ENCODE data around the gene AUTS2.

The AUTS2 gene

DNA sequence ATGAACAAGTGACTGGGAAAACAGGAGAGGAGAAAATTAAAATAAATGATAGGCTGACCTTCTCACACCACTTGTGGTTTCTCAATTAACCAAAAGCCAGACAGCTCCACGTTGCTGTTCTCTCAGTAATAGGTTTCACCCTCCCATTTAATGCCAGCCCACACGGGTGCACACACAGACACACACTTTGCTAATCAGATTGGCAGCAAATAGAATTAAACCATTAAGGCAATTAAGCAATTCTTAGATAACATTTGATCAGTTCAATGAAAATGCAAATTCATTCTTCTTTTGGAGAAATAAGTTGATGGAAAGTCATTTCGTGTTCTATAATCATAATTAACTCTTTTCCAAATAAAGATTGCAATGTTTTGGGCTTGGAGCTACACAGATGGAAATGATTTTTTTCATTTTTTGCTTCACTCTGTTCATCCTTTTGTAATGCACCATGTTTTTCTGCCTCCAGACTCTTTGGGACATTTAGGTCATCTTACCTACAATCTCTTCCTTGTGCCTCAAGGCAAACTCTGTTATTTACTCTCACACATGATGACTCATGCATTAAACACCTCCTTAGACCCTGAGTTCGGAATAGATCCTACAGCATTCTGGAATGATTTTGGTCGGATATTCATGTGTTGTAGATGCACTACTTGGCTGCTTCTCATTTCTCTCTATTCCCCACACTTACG is 700.7 kb downstream of the AUTS2 start:
- no peak for DNase-seq

DNA sequence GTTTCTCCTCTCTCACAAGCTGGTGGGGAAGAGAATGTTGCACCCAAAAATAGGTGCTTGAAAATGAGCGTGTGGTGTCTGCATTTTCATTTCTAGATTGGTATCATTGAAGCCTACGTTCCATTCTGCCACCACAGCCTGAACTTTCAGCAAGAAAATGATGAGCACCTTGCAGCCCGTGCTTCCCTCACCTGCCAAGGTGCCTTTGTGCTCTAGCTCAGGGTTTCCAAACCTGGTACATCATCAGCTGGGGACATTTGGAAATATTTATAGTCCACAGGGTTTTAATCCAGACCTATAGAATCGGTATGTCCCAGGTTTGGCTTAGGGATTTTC is 701.2 kb downstream of the AUTS2 start:
- no peak for DNase-seq

DNA sequence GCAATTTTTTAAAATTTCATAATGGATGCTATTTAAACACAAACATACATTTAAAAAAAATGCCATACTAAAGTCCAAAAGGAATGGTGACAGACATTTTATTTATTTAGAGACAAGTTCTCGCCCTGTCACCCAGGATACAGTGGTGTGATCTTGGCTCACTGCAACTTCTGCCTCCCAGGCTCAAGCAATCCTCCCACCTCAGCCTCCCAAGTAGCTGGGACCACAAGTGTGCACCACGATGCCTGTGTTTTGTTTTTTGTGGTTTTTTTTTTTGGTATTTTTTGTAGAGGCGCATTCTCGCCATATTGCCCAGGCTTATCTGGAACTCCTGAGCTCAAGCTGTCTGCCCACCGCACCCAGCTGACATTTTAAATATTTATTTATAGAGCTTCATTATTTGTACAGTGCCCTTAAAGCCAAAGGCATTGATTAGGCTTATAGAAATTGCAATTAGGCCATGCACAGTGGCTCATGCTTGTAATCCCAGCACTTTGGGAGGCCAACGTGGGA is 703.5 kb downstream of the AUTS2 start:
- no peak for DNase-seq

DNA sequence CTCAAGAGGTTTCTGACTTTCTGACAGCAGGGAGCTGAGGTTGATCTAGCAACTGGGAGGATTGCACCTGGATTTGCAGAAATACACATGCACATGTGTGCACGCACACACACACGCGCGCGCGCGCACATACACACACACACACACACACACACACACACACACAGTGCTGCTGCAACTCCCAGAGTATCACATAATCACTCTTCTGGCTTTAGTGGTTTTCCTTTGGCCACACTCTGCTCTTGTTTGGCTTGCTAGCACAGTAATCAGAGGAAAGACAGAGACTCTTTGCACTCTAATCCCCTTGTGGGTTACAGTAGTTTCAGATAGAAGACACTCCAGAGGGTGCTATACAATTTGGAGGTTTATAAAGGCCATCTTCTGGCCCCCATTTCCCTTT is 705.0 kb downstream of the AUTS2 start:
- no peak for DNase-seq

DNA sequence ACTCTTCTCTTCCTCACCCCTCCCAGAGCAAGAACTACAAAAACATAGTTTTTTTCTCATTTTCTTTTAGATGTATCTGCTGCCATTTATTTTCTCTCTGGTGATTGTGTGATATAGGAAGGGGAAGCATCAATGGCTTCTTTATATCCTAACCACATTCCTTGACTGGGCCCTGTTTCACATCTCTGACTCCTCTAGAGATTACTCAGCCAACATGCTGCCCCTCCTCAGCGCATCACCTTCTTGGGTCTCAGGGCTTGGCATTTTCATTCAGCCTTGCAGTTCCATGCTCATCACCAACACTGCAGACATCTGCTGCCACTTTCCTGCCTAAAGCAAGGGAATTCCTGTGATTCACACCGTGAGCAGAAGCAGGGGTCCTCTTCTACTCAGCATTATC is 705.5 kb downstream of the AUTS2 start:
- DNase-seq: no peak

DNA sequence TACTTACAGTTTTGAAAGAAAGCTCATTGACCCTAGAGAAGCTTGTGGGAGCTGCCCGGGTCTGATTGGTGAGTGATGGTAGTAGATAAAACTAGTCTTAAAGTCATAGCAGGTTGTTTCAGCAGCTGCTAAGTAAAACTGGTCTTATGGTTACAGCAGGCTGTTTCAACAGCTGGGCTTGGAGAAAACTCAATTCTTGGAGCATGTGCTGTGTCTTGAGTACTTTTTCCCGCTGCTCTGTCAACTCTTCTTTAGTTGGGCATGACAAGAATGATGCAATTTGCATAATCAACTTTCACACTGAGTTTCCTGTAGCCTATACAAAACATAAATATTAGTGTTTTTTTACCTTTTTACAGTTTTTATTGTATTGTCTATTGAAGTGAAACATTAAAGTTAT is 707.9 kb downstream of the AUTS2 start:
- no peak for DNase-seq

DNA sequence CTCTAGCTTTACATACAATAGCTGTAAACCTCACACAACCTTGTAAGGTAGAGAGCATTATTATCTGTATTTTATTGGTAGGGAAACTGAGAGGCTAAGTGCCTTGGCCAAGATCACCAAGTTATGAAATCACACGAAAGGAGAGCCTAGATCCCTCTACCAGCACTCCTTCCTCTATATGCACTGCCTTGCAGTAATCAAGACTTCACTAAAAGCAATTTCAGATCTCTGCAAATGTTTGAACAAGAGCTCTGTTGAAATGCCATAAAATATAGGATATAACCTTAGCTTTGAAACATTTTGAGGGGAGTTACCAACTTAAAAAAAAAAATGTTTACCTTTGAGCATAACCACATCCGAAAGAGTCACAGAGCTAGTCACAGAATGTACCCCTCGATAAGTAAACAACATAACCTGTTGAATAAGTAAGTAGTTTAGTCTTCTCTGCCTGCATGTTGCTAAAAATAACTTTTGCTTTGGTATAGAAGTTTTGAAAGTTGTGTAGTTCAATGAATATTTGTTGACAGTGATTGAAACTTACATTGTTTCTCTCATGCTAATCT is 709.4 kb downstream of the AUTS2 start:
- DNase-seq: no peak

DNA sequence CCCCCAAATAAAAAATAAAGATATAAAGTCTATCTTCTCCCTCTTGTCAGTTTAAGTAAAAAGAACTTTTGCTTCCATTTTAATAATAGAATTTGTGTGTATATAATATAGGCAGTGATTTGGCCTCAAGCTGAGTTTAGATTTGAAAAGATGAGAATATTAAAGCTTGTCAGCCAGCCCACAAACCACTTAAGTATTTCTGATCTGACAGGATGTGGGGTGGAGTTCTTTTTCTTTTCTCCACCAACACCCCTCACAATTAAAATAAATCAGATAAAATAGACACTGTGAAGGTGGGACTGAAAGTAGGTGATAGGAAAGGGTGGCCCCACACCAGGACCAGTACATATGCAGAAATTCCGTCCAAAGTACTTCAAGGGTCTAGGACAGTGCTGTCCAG is 714.1 kb downstream of the AUTS2 start:
- DNase-seq: no peak

DNA sequence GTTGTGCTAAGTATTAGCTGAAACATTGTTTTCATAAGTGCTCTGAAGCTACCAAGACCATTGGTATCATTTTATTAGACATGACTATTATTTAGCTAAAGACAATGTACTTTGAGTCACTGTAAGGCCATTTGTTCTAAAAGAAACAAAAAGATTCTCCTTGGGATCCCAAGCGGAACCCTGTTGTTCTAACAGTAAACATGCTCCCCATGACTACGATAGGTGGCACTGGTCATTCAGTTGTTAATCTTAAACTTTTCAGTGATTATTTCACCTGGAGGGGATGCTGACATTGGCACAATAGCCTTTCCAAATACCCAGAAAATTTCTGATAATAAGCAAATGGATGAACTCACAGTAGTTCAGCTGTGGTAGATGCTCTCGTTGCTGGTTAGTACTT is 715.0 kb downstream of the AUTS2 start:
- no peak for DNase-seq

DNA sequence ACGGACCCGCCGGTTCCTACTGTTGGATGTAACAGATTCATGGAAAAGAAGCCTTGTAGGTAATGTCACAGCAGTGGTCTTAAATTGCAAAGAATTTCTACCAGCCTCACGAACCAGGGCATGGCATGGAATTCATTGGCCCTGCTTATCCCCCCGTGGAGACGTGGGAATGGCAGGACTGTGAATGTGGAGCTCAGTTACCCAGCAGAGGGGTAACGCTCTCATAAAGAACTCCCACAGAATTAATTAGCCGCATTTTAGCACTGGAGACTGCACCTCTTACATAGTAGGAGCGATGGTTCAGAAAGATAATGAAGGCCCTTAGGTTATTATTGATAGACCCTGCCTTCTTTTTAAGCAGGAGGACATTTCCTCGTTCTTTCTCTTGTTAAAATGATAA is 715.4 kb downstream of the AUTS2 start:
- DNase-seq: no peak

DNA sequence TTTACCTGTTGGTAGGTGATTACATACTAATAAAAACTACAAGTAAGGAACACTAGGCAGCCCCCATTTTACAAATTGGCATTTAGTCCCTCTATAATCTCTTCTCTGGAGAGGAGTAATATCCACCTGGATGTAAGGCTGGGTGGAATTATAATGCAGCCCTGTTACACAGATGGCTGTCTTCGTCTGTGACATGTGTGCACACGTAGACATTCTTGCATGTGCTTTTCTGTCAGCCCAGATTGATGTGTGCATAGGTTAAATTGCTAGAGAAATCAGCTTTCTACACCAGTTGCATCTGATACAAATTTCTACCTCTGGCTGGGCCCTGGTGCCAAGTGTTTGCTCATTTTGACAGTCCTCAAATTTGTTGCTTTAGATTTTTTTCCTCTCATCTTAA is 715.9 kb downstream of the AUTS2 start:
- DNase-seq: no peak

DNA sequence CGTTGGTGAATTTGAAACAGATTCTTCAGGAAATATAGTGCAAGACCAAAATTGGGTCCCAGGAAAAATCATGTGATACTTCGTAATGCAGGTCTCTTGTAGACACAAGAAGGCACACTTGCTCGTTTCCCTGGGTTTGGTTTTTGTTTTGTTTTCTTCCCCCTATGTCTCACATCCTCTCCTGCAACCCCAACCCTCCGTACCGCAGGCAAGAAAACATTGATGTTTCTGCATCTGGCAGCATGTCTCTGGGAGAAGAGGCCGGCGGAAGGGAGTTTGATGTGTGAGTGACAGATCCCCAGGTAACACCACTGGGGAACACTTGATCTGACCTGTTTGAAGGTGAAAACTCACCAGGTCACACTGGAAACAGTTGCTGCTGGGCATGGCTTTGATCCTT is 718.5 kb downstream of the AUTS2 start:
- no peak for DNase-seq

DNA sequence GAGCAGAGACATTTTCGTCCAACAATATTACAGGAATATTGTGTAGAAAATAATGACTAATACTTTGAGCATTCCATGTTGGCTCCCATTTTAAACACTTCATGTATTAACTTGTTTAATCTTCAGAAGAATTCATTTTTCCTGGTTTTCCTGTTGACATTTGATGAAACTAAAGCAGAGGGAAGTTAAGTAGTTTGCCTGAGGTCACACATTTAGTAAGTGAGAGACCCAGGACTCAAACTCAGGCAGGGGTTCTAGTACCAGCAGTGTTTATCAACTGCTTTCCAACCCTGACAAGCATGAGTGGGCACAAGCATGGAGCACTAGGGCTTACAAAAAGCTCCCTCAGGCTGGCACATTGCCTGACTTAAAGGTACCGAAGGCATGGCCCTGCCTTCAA is 719.1 kb downstream of the AUTS2 start:
- DNase-seq: no peak

DNA sequence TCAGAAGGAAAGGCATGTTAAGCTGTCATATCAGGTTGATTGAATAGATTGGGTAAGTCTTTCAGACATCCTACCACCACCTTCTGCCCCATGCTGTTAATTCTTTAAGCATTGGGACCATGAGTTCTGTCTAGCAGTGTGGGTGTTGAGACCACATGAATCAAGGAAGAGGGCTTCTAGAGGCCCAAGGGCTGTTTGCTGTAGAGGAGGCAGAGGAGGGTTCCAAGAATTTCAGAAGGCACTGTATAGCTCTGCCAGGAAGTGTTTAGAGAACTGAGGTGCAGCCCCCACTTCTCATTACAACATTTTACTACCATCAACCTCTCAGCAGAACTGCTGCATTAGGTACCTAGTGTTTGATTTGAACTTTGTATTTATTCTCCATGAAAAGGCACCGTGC is 720.2 kb downstream of the AUTS2 start:
- DNase-seq: no peak

DNA sequence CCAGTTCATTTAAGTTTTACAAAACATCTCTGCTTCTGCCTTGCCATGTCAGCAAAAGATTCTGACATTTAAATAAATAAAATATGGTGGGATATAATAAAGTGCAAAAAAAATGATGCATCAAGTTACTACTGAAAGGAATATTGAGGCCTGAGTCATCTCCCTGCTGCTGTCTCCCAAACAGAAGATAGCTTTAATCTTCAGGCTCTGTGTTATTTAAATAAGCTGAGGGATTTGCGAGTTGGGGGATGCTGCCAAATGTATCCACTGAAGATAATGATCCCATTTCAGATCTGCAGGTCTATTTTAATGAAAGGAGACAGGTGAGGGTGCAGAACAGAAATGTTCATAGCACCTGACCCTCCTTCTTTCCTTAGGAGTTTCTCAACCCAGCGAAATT is 720.8 kb downstream of the AUTS2 start:
- DNase-seq: no peak

DNA sequence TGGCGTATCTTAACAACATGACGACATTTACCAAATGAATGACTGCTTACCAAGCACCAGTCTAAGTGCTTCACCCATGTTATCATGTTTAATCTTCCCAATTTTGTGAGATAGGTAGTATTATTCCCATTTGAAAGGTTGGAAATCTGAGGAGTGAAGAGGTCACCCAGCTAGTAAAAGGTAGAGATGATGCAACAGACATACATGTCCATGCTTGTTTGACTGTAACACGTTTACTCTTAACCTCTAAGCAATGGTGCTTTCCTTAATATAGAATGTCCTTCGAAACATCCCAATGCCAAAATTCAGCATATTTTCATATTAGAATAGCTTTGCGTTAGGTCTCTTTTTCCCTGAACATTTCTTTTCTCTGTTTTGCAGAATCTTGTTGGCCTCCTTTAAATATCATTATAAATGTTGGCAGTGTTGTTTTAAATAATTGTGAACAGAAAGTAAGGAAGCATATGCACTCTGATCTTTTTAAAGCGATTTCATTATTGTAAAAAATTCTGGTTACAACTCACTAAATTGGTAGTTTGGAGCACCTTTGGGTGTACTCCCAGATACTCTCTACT is 722.8 kb downstream of the AUTS2 start:
- DNase-seq: no peak

DNA sequence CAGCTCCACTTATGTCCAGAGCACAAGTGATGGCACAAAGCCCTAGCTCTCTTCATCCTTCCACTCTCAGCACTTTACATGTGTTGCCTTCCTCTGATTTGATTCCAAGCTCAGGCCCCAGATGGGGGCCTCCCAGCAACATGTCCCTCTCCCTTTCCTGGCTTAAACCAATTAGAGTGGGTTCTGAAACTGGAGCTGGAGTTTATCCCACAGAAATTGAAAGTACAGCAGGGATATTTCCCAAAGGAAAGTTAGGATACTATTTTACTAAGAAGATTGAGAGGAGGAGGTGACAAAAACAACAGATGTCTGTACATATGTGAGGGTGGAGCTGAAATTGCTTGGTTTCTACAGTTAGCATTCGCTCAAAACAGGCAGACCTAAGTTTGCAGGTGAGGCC is 724.6 kb downstream of the AUTS2 start:
- no peak for DNase-seq

DNA sequence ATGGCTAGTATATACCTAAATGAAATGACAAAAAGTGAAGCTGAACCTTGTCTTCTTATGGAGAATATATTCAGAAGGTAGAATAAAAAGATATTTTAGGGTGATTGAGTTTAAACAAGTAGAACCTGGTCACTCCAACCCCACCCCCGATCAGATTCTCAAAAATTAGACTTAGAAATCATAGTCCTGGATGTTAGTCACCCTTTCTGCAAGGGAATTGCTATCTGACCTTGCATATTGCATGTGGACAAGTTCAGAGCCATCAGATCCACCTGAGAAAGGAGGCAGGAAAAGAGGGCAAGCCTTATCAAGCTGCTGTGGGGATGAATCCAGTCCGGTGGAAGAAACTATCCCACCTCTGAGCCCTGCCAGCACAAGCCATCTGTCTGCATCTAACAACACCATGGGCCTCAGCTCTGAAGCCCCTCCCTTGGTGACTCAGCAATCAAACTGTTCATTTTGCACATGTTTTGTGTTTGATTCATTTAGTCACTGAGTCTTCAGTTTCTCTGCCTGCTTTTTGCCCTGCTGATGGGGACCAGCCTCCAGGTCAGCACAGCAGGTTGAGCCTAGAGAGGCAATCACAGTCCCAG is 727.3 kb downstream of the AUTS2 start:
- no peak for DNase-seq

DNA sequence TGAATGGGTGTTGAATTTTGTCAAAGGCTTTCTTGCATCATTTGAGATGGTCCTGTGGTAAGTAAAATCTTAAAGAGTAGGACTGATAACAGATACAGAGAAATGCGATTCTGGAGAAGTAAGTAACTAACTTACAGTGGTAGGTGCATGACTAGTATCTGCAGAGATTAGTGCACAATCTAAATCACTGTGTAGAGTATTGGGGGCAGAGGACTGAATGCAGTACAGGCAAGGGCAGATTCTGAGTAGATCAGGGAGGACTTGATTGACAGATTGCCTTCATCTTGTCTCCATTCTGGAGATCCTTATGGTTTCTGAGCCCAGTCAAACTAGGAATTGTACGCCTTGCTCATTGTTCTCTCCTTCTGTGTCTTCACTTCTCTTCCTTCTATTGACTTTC is 736.0 kb downstream of the AUTS2 start:
- no peak for DNase-seq

DNA sequence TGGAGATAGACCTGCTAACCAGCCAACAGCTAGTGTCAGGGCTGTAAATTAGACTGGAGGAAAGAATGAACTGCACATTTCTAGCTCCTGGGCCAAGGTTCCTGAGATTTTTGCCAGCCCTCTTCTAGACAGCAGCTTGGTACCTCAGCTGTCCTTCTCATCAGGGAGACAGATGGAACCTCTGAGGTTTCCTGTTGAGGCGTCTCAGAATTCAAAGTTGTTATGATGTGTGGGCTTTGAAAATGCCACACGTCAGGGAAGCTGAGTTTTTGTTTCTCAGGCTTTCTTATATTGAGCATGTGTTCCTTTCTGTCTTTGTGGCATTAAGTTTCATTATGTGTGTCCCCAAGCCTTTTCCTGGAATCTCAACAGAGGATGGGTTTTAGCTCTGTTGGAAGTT is 736.6 kb downstream of the AUTS2 start:
- no peak for DNase-seq

DNA sequence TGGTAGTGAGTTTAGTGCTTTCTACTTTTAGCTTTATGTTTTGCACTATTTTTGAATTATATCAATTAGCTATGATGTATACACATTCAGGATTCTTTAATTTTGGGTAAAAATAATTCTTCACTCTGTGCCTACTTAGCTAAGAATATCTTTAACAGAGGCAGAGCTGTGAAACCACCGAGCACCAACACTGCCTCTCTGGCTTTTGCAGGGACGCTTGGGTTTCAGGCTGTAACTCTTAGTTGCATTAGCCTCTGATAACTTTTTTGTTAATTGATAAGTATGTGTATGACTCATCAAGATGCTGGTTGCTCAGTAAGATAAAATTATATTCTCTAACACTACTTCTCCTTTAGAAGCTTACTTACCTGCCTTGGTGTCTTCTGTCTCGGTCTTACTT is 738.3 kb downstream of the AUTS2 start:
- DNase-seq: no peak

DNA sequence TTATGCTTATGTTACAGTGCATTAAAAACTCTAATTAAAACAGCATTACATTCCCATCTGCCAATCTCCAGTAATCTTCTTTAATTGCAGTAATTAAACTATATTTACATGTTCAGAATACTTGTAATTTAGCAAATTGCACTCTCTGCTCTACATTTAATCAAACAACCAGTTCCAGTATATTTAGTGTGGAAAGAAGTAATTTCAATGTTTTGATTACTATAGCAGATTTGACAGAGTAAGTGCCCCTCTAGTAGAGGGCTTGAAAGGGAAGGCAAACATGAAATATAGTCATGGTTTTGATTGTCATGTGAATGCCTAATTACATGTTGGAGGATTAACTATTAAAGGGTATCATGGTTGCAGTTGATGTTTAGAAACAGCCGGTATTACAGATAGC is 739.7 kb downstream of the AUTS2 start:
- DNase-seq: no peak

DNA sequence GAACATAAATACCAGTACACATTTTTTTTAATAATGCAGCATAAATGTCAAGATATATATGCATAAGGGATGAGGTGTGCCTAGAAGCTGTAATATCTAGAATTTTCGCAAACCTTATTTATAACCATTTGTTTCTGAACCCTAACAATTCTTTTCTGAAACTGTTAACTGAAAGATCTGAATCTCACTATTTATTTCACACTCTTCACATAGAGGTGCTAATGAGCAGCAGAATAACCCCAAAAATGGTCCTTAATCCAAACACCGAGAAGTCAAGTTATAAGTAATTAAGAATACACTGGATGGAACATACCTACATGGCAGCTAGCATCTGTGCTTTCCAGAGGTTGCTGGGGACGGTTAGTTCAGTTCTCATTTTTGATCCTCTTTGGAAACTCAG is 742.0 kb downstream of the AUTS2 start:
- DNase-seq: no peak

DNA sequence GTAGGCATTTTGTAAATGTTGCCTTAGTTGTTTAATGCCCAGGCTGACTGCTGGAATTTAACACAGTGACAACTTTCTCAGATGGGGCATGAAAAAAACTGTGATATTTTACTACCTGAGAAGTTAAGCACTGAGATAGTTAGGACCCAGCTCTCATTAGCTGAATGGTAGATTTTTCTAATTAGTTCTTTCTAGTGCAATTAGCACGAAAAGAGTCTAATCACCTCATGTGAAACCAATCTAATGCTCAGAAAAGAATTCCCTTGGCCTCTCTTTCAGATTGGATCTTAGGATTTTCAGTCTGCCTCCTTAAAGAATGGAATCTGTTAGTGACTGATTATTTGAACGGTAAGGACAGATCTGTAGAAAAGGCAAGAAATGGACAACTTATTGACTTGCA is 743.2 kb downstream of the AUTS2 start:
- no peak for DNase-seq

DNA sequence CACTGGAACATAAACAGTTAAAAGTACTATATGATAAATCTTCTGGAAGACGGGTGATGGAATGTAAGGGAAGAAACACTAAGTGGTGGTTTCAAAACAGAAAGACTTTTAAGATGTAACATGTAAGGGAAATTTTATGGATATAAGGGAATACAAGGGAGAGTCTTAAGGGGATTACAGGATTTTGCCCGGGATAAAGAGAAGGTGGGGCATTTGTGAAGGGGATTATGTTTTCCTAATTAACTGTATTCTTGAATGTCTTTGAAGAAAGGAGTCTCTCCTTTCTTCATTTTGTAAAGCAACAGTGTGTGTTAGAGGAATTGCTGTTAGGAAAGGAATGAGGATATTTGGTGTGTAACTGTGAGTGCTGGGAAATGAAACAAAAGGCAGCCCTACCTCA is 745.2 kb downstream of the AUTS2 start:
- DNase-seq: no peak

Data from activated CD4-positive, alpha-beta T cell treated with anti-CD3 and anti-CD28 coated beads, Interleukin-2, amount 50 U/mL, for 48 hours (primary cell).